GM12878 (cell line): Measurements from ENCODE around the gene TULP1. TPM values are rescaled to one million over a fixed set of nuclear protein-coding genes. Genes with fewer than 3 reads are reported as not detected.

Experiments used
- ATF2 ChIP-seq: IDR thresholded peaks from 2 replicates; pipeline ENCODE4 v1.6.1; 2012; ENCODE audit warnings: low read length, inconsistent platforms
- E4F1 ChIP-seq: fragments of 450-650 bp; IDR thresholded peaks from 2 replicates; pipeline ENCODE4 v1.6.1; 2018; ENCODE audit warnings: borderline replicate concordance, mild to moderate bottlenecking; ENCODE audit not compliant: partially characterized antibody
- ELK1 ChIP-seq: IDR thresholded peaks from 2 replicates; pipeline ENCODE4 v1.6.1; 2012; ENCODE audit warnings: low read depth, low read length, improper control_type of control experiment
- GATAD2B ChIP-seq: fragments of 450-650 bp; conservative IDR thresholded peaks from 2 replicates; pipeline ENCODE4 v1.6.1; 2017; ENCODE audit warnings: low read depth, mild to moderate bottlenecking, moderate library complexity
- HDAC6 ChIP-seq: fragments of 200-600 bp; sonication (generic); IDR thresholded peaks from one replicate; pipeline ENCODE4 v1.8.0; 2017; ENCODE audit warnings: antibody characterized with exemption; ENCODE audit not compliant: unreplicated experiment
- IKZF1 ChIP-seq: fragments of 450-650 bp; conservative IDR thresholded peaks from 2 replicates; pipeline ENCODE4 v1.6.1; 2017; ENCODE audit warnings: antibody characterized with exemption, mild to moderate bottlenecking
- IRF4 ChIP-seq: IDR thresholded peaks from 2 replicates; pipeline ENCODE4 v1.6.1; 2011; ENCODE audit warnings: low read depth, low read length
- JUNB ChIP-seq: IDR thresholded peaks from 2 replicates; pipeline ENCODE4 v1.6.1; 2016; ENCODE audit warnings: antibody characterized with exemption, mild to moderate bottlenecking
- KAT2A ChIP-seq: conservative IDR thresholded peaks from 2 replicates; pipeline ENCODE4 v1.6.1; 2011; ENCODE audit warnings: low read depth, low read length; ENCODE audit not compliant: control insufficient read depth
- NR2C1 ChIP-seq: fragments of 450-650 bp; IDR thresholded peaks from 2 replicates; pipeline ENCODE4 v1.6.1; 2017; ENCODE audit warnings: antibody characterized with exemption, mild to moderate bottlenecking, moderate library complexity
- NR2C2 ChIP-seq: IDR thresholded peaks from 2 replicates; pipeline ENCODE4 v1.6.1; 2011; ENCODE audit warnings: borderline replicate concordance, low read depth; ENCODE audit not compliant: control insufficient read depth, insufficient read length
- NRF1 ChIP-seq: conservative IDR thresholded peaks from 2 replicates; pipeline ENCODE4 v1.6.1; 2011; ENCODE audit warnings: mild to moderate bottlenecking, low read depth, low read length, improper control_type of control experiment
- RBBP5 ChIP-seq: fragments of 200-600 bp; sonication (generic); conservative IDR thresholded peaks from 2 replicates; pipeline ENCODE4 v1.6.1; 2016
- REST ChIP-seq: IDR thresholded peaks from 2 replicates; pipeline ENCODE4 v1.6.1; 2012; ENCODE audit warnings: mild to moderate bottlenecking, low read depth, low read length
- SIN3A ChIP-seq: IDR thresholded peaks from 2 replicates; pipeline ENCODE4 v1.6.1; 2012; ENCODE audit warnings: low read depth, low read length, improper control_type of control experiment
- SMAD5 ChIP-seq: IDR thresholded peaks from 2 replicates; pipeline ENCODE4 v1.6.1; 2016; ENCODE audit warnings: antibody characterized with exemption, low read depth
- SPI1 ChIP-seq: IDR thresholded peaks from 2 replicates; pipeline ENCODE4 v1.6.1; 2011; ENCODE audit warnings: low read depth, mild to moderate bottlenecking, low read length, moderate library complexity, borderline replicate concordance; ENCODE audit not compliant: insufficient read depth
- SREBF1 ChIP-seq: IDR thresholded peaks from 2 replicates; pipeline ENCODE4 v1.6.1; 2012; ENCODE audit warnings: mild to moderate bottlenecking, low read length
- SUPT20H ChIP-seq: IDR thresholded peaks from 2 replicates; pipeline ENCODE4 v1.6.1; 2011; ENCODE audit warnings: low read depth, mild to moderate bottlenecking, low read length, moderate library complexity, borderline replicate concordance; ENCODE audit not compliant: control insufficient read depth
- SUZ12 ChIP-seq: fragments of 200-600 bp; sonication (generic); IDR thresholded peaks from one replicate; pipeline ENCODE4 v1.6.1; 2018; ENCODE audit warnings: antibody characterized with exemption, mild to moderate bottlenecking; ENCODE audit not compliant: unreplicated experiment
- TBL1XR1 ChIP-seq: IDR thresholded peaks from 2 replicates; pipeline ENCODE4 v1.6.1; 2012; ENCODE audit warnings: low read depth, low read length, improper control_type of control experiment
- ZNF207 ChIP-seq: fragments of 450-650 bp; IDR thresholded peaks from 2 replicates; pipeline ENCODE4 v1.6.1; 2014; ENCODE audit warnings: antibody characterized with exemption, mild to moderate bottlenecking, borderline replicate concordance
- polyA plus RNA-seq, 11 experiments: library from polyadenylated mRNA; depleted of rRNA in 4 of 11; unstranded in 6 of 11; stranded (reverse) in 5 of 11; fragments of >200 nt; fragmentation: Nextera tagmentation in 4 of 11; fragmentation: Illumina TruSeq in 1 of 11; extraction: Ambion mirVana in 4 of 11; extraction: Trizol in 1 of 11; gene quantifications; 1 replicate in 1 of 11; 2 replicates in 10 of 11; pipeline versions ENCODE4 v1.2.1 to v1.2.3, GENCODE V29; 2011 to 2016; ENCODE audit warnings: inconsistent platforms in 2 of 11, missing spikeins in 2 of 11, low read depth in 1 of 11
- total RNA-seq, 4 experiments: library from RNA; depleted of rRNA in 3 of 4; stranded (reverse); fragments of >200 nt in 3 of 4; fragmentation: Illumina TruSeq in 1 of 4; extraction: Trizol in 1 of 4; gene quantifications; 2 replicates each; pipeline versions ENCODE4 v1.2.1 to v1.2.3, GENCODE V29; 2013 to 2021

Gene TULP1
- total and polyA plus RNA-seq, 10 of the 15 experiments (the other 5 are each of a cell fraction or from before 2014, with no cell fraction given) = not detected

DNA sequence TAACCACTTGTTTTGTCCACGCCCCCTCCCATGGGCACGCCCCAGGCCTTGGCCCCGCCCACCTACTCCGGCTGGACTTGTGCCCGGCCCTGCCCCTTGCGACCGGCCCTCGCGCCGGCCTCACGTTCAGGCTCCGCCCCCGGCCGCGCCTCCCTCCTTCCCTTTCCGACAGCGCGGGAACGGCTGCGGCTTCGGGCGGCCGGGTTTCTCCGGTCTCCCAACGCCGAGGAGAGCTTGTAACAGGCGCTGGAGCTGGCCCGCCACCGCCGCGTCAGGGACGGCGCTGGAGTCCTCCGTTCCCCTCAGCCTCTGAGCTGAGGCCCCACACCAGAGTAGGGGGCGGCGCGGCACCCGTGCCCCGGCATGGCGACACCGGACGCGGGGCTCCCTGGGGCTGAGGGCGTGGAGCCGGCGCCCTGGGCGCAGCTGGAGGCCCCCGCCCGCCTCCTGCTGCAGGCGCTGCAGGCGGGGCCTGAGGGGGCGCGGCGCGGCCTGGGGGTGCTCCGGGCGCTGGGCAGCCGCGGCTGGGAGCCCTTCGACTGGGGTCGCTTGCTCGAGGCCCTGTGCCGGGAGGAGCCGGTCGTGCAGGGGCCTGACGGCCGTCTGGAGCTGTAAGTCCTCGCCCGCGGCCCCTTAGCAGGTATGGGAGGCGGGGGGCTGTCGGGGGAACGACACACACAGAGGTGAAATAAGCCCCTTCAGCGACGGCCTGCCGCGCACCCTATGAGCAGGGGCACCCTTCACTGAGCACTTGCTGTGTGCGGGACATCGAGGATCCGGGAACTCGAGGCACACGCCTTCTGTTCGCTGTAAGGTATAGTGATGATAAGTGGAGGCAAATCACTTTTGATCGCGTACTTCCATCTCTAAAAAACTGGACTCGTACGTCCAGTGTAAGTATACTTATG, 60.3 kb downstream of the TULP1 start, which contains the start of gene FANCE (continued):
- TF ChIP-seq SIN3A = 0 out of 2 replicates have a peak, but pooled peaks have one; percentile 22
- TF ChIP-seq SUZ12 = no peak
- TF ChIP-seq SREBF1 = no peak
- no peak for TF ChIP-seq RBBP5
- TF ChIP-seq KAT2A = no peak
- TF ChIP-seq NR2C2 = no peak
- no peak for TF ChIP-seq IRF4
- TF ChIP-seq JUNB = no peak
- TF ChIP-seq ELK1 = no peak
- TF ChIP-seq SPI1 = no peak
- TF ChIP-seq NRF1 = no peak
- peak; percentile 84 for TF ChIP-seq GATAD2B
- TF ChIP-seq ATF2 = no peak
- peak; percentile 84 for TF ChIP-seq IKZF1
- no peak for TF ChIP-seq E4F1
- peak; percentile 73; the same call in 1 of the 2 replicates for TF ChIP-seq ZNF207
- TF ChIP-seq HDAC6 = no peak
- no peak for TF ChIP-seq SUPT20H
- no peak for TF ChIP-seq TBL1XR1
- TF ChIP-seq NR2C1 = no peak
- no peak for TF ChIP-seq REST
- no peak for TF ChIP-seq SMAD5
